ENCODE data around the gene PMVK. TPM values are rescaled to one million over a fixed set of nuclear protein-coding genes. Genes with fewer than 3 reads are reported as not detected.

PMVK gene
- total and polyA plus RNA-seq, 2 experiments from 2014 or later, result 12.5 to 53.5 TPM

DNA sequence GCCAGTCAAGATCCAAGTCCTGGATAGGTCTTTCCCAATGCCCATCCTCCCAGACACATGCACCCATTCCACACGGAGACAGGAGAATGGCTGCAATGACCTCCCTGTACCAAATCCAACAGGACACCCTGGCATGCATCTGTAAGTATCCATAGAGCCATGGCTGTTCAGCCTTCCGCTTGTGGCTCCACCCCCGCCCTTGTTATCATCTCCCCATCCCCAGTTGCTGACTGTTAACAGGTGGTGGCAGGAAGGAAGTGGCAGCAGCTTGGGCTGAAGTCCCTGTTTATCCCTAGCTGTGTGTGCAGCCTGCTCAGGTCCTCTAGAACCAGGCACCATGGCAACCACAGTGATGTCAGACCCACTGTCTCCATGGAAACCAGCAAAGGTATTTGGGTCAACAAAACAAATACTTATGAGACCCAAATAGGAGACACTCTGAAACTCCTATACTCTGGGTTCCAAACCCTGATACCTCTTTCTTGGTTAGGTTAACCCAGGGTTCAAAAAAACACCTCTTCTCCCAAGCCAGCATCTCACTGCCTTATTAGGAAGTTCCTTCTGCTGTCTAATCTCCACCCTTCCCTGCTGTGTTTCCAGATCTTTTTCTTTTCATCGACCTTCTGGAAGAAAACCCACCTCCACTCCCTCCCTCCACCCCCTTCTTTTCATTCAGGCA is 18.7 kb upstream of the PMVK start:
- Histone ChIP-seq H3K79me2 (peaks cover 49% of the 10 kb centered on the region), H3K9me3 (ENCODE audit: low read depth) (no peaks in the 10 kb centered on the region), H3K9me2 (replicated peaks; ENCODE audit: insufficient read depth) (no peaks in the 10 kb centered on the region), H3K27me3 (no peaks in the 10 kb centered on the region), H2AFZ (peak overlapping the region; percentile 38), H3K36me3 (replicated peaks; ENCODE audit: insufficient read depth, low read depth) (no peaks in the 10 kb centered on the region), H3K4me1 (ENCODE audit: insufficient read depth) (peaks cover 30% of the 10 kb centered on the region), H4K20me1 (ENCODE audit: insufficient read depth, poor library complexity, severe bottlenecking) (no peaks in the 10 kb centered on the region), H3K4me3 (peak overlapping the region; percentile 12), H3K27ac (peak overlapping the region; percentile 74), H3K4me2 (peak overlapping the region; percentile 77)
- DNase-seq (ENCODE audit: low spot score), result peak; percentile 83
- TF ChIP-seq, protein P1, sequence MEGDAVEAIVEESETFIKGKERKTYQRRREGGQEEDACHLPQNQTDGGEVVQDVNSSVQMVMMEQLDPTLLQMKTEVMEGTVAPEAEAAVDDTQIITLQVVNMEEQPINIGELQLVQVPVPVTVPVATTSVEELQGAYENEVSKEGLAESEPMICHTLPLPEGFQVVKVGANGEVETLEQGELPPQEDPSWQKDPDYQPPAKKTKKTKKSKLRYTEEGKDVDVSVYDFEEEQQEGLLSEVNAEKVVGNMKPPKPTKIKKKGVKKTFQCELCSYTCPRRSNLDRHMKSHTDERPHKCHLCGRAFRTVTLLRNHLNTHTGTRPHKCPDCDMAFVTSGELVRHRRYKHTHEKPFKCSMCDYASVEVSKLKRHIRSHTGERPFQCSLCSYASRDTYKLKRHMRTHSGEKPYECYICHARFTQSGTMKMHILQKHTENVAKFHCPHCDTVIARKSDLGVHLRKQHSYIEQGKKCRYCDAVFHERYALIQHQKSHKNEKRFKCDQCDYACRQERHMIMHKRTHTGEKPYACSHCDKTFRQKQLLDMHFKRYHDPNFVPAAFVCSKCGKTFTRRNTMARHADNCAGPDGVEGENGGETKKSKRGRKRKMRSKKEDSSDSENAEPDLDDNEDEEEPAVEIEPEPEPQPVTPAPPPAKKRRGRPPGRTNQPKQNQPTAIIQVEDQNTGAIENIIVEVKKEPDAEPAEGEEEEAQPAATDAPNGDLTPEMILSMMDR (IDR thresholded peaks at IDR 0.05; ENCODE audit: poor library complexity), result no peak
- TF ChIP-seq EZH2 (IDR thresholded peaks at IDR 0.05; ENCODE audit: borderline replicate concordance), result no peak
- no peak for TF ChIP-seq EZH2phosphoT487 (IDR thresholded peaks at IDR 0.05; ENCODE audit: low read depth, severe bottlenecking, unreplicated experiment)
- 27% methylated on average over 4 of the region's 4 CpGs for WGBS (ENCODE audit: low lambda C conversion rate, missing lambda C conversion rate)

DNA sequence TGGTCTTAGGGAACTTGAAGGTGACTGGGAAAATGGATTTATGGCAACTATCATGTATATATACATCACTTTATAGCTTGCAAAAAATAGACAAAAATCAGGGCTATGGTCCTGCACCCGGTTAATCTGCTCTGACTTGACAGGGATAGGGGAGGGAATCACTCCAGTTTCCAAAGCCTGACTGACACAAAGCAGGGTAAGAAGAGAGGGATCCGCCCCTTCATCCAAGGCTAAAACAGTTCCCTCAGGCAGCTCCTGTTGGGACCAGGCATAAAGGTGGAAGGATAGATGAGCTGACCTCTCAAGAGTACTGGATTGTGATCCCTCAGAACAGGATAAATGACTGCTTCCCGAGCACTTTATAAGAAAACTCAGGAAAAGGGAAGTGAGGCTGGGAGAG is 18.0 kb upstream of the PMVK start:
- Histone ChIP-seq H4K20me1 (ENCODE audit: insufficient read depth, poor library complexity, severe bottlenecking) (no peaks in the 10 kb centered on the region), H3K4me3 (no peak overlapping the region), H3K27ac (peak overlapping the region; percentile 74), H3K4me2 (peak overlapping the region; percentile 77), H3K9me3 (ENCODE audit: low read depth) (no peaks in the 10 kb centered on the region), H2AFZ (no peak overlapping the region), H3K9me2 (replicated peaks; ENCODE audit: insufficient read depth) (no peaks in the 10 kb centered on the region), H3K4me1 (ENCODE audit: insufficient read depth) (peaks cover 29% of the 10 kb centered on the region), H3K36me3 (replicated peaks; ENCODE audit: insufficient read depth, low read depth) (no peaks in the 10 kb centered on the region), H3K79me2 (peaks cover 43% of the 10 kb centered on the region), H3K27me3 (no peaks in the 10 kb centered on the region)
- DNase-seq (ENCODE audit: low spot score), result no peak
- WGBS (ENCODE audit: low lambda C conversion rate, missing lambda C conversion rate), result 62% methylated on average over 3 of the region's 3 CpGs
- TF ChIP-seq EZH2 (IDR thresholded peaks at IDR 0.05; ENCODE audit: borderline replicate concordance), result no peak

DNA sequence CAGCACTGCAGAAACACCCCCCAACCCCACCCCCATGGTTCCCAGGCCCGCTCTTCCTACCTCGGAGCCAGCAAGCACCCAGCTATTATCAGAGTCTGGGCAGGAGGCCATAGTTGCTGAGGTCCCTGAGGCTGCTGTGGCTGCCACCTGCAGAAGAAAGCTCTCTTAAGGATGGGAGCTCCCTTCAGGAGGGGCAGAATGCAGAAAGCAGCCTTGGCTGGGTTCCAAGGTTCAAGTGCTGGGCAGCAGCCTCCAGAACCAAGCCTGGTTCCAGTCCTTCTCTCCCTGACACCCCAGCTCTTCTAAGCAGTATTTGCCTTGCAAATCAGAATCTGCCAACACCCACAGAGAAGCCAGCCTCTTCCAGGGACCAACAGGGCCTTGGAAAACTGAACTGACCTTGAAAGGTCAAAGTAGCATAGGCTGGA is 17.1 kb upstream of the PMVK start:
- no peaks in the 10 kb centered on the region for H3K36me3 ChIP-seq (replicated peaks; ENCODE audit: insufficient read depth, low read depth)
- no peaks in the 10 kb centered on the region for H3K27me3 ChIP-seq
- WGBS (ENCODE audit: low lambda C conversion rate, missing lambda C conversion rate), result 88% methylated on average over 2 of the region's 2 CpGs
- DNase-seq (ENCODE audit: low spot score), result no peak
- H3K27ac ChIP-seq, result no peak overlapping the region
- no peak overlapping the region for H3K4me3 ChIP-seq
- no peaks in the 10 kb centered on the region for H4K20me1 ChIP-seq (ENCODE audit: insufficient read depth, poor library complexity, severe bottlenecking)
- peak overlapping the region; percentile 77 for H3K4me2 ChIP-seq
- peaks cover 29% of the 10 kb centered on the region for H3K4me1 ChIP-seq (ENCODE audit: insufficient read depth)
- H3K9me3 ChIP-seq (ENCODE audit: low read depth), result no peaks in the 10 kb centered on the region
- H3K79me2 ChIP-seq, result peaks cover 34% of the 10 kb centered on the region
- no peak for TF ChIP-seq EZH2phosphoT487 (IDR thresholded peaks at IDR 0.05; ENCODE audit: low read depth, severe bottlenecking, unreplicated experiment)
- H3K9me2 ChIP-seq (replicated peaks; ENCODE audit: insufficient read depth), result no peaks in the 10 kb centered on the region
- no peak overlapping the region for H2AFZ ChIP-seq

DNA sequence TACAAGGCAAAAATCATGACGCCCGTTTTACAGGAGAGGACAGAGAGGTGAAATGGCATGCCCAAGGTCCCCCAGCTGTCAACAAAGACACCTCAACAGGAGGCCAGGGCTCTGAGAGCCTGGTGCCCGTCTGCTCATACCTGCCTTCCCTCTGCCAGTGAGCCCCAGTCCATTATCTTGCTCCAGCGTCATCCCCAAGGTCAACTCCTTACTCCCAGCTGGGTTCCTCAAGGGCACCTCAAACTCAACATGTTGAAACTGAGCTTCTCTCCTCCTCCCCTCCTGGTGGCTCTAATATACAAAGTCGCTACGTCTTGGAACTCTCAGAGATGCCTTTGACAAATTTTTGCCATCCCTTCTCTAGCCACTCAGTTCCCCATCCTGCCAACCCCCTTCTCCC is 16.1 kb upstream of the PMVK start:
- DNase-seq (ENCODE audit: low spot score), result no peak
- Histone ChIP-seq H3K4me3 (no peak overlapping the region), H4K20me1 (ENCODE audit: insufficient read depth, poor library complexity, severe bottlenecking) (no peaks in the 10 kb centered on the region), H3K27me3 (no peaks in the 10 kb centered on the region), H2AFZ (no peak overlapping the region), H3K4me1 (ENCODE audit: insufficient read depth) (peaks cover 29% of the 10 kb centered on the region), H3K36me3 (replicated peaks; ENCODE audit: insufficient read depth, low read depth) (no peaks in the 10 kb centered on the region), H3K27ac (no peak overlapping the region), H3K9me3 (ENCODE audit: low read depth) (no peaks in the 10 kb centered on the region), H3K79me2 (peaks cover 30% of the 10 kb centered on the region), H3K4me2 (no peak overlapping the region), H3K9me2 (replicated peaks; ENCODE audit: insufficient read depth) (no peaks in the 10 kb centered on the region)
- no peak for TF ChIP-seq EZH2 (IDR thresholded peaks at IDR 0.05; ENCODE audit: borderline replicate concordance)
- TF ChIP-seq, protein P1 (IDR thresholded peaks at IDR 0.05; ENCODE audit: poor library complexity), result no peak
- TF ChIP-seq EZH2phosphoT487 (IDR thresholded peaks at IDR 0.05; ENCODE audit: low read depth, severe bottlenecking, unreplicated experiment), result no peak
- 91% methylated on average over 6 of the region's 6 CpGs for WGBS (ENCODE audit: low lambda C conversion rate, missing lambda C conversion rate)
